ENCODE data around the gene SPRING1.

SPRING1 gene

GRCh38 chr12:116766746-116767145 lies 28.9 kb upstream of the SPRING1 start:
- no peaks in the 10 kb centered on the region for H3F3A ChIP-seq (ENCODE audit: low read depth)
- H2AFZ ChIP-seq (ENCODE audit: low read length), result no peak overlapping the region
- peaks cover under 1% of the 10 kb centered on the region; the same call in 1 of the 2 replicates for H3K79me2 ChIP-seq (ENCODE audit: insufficient read depth, low read length)
- H3K27me3 ChIP-seq (ENCODE audit: insufficient read depth, low read length, poor library complexity, severe bottlenecking), result no peaks in the 10 kb centered on the region
- H3K4me1 ChIP-seq (ENCODE audit: insufficient read depth, low read length, poor library complexity, severe bottlenecking), result no peaks in the 10 kb centered on the region
- no peaks in the 10 kb centered on the region for H4K20me1 ChIP-seq (ENCODE audit: insufficient read depth, low read length, poor library complexity, severe bottlenecking)
- H3K9me3 ChIP-seq (ENCODE audit: insufficient read depth, low read depth, low read length), result no peaks in the 10 kb centered on the region
- TF ChIP-seq, protein P1, sequence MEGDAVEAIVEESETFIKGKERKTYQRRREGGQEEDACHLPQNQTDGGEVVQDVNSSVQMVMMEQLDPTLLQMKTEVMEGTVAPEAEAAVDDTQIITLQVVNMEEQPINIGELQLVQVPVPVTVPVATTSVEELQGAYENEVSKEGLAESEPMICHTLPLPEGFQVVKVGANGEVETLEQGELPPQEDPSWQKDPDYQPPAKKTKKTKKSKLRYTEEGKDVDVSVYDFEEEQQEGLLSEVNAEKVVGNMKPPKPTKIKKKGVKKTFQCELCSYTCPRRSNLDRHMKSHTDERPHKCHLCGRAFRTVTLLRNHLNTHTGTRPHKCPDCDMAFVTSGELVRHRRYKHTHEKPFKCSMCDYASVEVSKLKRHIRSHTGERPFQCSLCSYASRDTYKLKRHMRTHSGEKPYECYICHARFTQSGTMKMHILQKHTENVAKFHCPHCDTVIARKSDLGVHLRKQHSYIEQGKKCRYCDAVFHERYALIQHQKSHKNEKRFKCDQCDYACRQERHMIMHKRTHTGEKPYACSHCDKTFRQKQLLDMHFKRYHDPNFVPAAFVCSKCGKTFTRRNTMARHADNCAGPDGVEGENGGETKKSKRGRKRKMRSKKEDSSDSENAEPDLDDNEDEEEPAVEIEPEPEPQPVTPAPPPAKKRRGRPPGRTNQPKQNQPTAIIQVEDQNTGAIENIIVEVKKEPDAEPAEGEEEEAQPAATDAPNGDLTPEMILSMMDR (conservative IDR thresholded peaks at IDR 0.05; ENCODE audit: low read length), result no peak
- no peak for TF ChIP-seq EZH2phosphoT487 (IDR thresholded peaks at IDR 0.05; ENCODE audit: borderline replicate concordance)
- H3K4me2 ChIP-seq (ENCODE audit: low read depth, low read length, poor library complexity, severe bottlenecking), result no peak overlapping the region
- H3K9me2 ChIP-seq (replicated peaks; ENCODE audit: low read depth, low read length), result no peaks in the 10 kb centered on the region
- no peaks in the 10 kb centered on the region for H3K36me3 ChIP-seq (ENCODE audit: insufficient read depth, low read length)
- H3K9ac ChIP-seq (ENCODE audit: low read depth, low read length, poor library complexity, severe bottlenecking), result no peak overlapping the region
- H3K4me3 ChIP-seq (ENCODE audit: low read length, poor library complexity, severe bottlenecking), result no peak overlapping the region

- Histone ChIP-seq H3K4me3 (ENCODE audit: low read length, poor library complexity, severe bottlenecking) (no peak overlapping the region), H3K36me3 (ENCODE audit: insufficient read depth, low read length) (no peaks in the 10 kb centered on the region), H3K9ac (ENCODE audit: low read depth, low read length, poor library complexity, severe bottlenecking) (no peak overlapping the region), H3F3A (ENCODE audit: low read depth) (no peaks in the 10 kb centered on the region), H3K27me3 (ENCODE audit: insufficient read depth, low read length, poor library complexity, severe bottlenecking) (no peaks in the 10 kb centered on the region), H4K20me1 (ENCODE audit: insufficient read depth, low read length, poor library complexity, severe bottlenecking) (no peaks in the 10 kb centered on the region), H3K9me3 (ENCODE audit: insufficient read depth, low read depth, low read length) (no peaks in the 10 kb centered on the region), H3K9me2 (replicated peaks; ENCODE audit: low read depth, low read length) (no peaks in the 10 kb centered on the region), H3K4me2 (ENCODE audit: low read depth, low read length, poor library complexity, severe bottlenecking) (no peak overlapping the region), H2AFZ (ENCODE audit: low read length) (no peak overlapping the region), H3K4me1 (ENCODE audit: insufficient read depth, low read length, poor library complexity, severe bottlenecking) (no peaks in the 10 kb centered on the region), H3K79me2 (ENCODE audit: insufficient read depth, low read length) (peaks cover 5% of the 10 kb centered on the region; the same call in 1 of the 2 replicates)
- TF ChIP-seq, protein P1 (conservative IDR thresholded peaks at IDR 0.05; ENCODE audit: low read length), result no peak
- no peak for TF ChIP-seq EZH2phosphoT487 (IDR thresholded peaks at IDR 0.05; ENCODE audit: borderline replicate concordance)
Observed at GRCh38 chr12:116766285-116766684, 28.4 kb upstream of the SPRING1 start.

- Histone ChIP-seq H3K4me3 (ENCODE audit: low read length, poor library complexity, severe bottlenecking) (no peak overlapping the region), H3K9me3 (ENCODE audit: insufficient read depth, low read depth, low read length) (no peaks in the 10 kb centered on the region), H3K4me1 (ENCODE audit: insufficient read depth, low read length, poor library complexity, severe bottlenecking) (no peaks in the 10 kb centered on the region), H3F3A (ENCODE audit: low read depth) (no peaks in the 10 kb centered on the region), H3K9ac (ENCODE audit: low read depth, low read length, poor library complexity, severe bottlenecking) (no peak overlapping the region), H3K27me3 (ENCODE audit: insufficient read depth, low read length, poor library complexity, severe bottlenecking) (no peaks in the 10 kb centered on the region), H3K36me3 (ENCODE audit: insufficient read depth, low read length) (no peaks in the 10 kb centered on the region), H3K79me2 (ENCODE audit: insufficient read depth, low read length) (peaks cover 16% of the 10 kb centered on the region; the same call in 1 of the 2 replicates), H4K20me1 (ENCODE audit: insufficient read depth, low read length, poor library complexity, severe bottlenecking) (no peaks in the 10 kb centered on the region), H3K4me2 (ENCODE audit: low read depth, low read length, poor library complexity, severe bottlenecking) (no peak overlapping the region), H3K9me2 (replicated peaks; ENCODE audit: low read depth, low read length) (no peaks in the 10 kb centered on the region), H2AFZ (ENCODE audit: low read length) (no peak overlapping the region)
- no peak for TF ChIP-seq EZH2phosphoT487 (IDR thresholded peaks at IDR 0.05; ENCODE audit: borderline replicate concordance)
- TF ChIP-seq, protein P1 (conservative IDR thresholded peaks at IDR 0.05; ENCODE audit: low read length), result no peak
Observed at GRCh38 chr12:116765271-116765670, 27.4 kb upstream of the SPRING1 start.
